Urinary bladder (tissue), 4 donors: ENCODE results near the gene STYX. TPM values are rescaled to one million over a fixed set of nuclear protein-coding genes. Genes with fewer than 3 reads are reported as not detected.
A peak's percentile ranks its signal among the peaks of the same experiment; 100 is the strongest.

Source experiments
- DNase-seq: peaks from one replicate; pipeline ENCODE4 v3.0.0-alpha.2; 2015; ENCODE audit errors: extremely low spot score
- H3K27ac ChIP-seq: one replicate; pipeline ENCODE4 v1.5.1; 2013; ENCODE audit warnings: low read depth, mild to moderate bottlenecking, moderate library complexity
- H3K36me3 ChIP-seq: one replicate; pipeline ENCODE4 v1.6.1; 2013; ENCODE audit warnings: mild to moderate bottlenecking, moderate library complexity; ENCODE audit not compliant: insufficient read depth
- H3K4me1 ChIP-seq: one replicate; pipeline ENCODE4 v1.6.1; 2013; ENCODE audit warnings: mild to moderate bottlenecking, moderate library complexity; ENCODE audit not compliant: insufficient read depth
- H3K4me3 ChIP-seq: one replicate; pipeline ENCODE4 v1.5.1; 2013; ENCODE audit warnings: low read depth, low read length
- WGBS: extraction: QIAGEN DNeasy Blood & Tissue Kit; methylation state at CpG from one replicate; pipeline ENCODE4 v1.1.7; 2013; 5-methylcytosine and 5-hydroxymethylcytosine counted together
- polyA plus RNA-seq: library from polyadenylated mRNA; stranded (reverse); fragments of 200-250 nt; gene quantifications from one replicate; pipeline ENCODE4 v1.2.3, GENCODE V29; 2013
- total RNA-seq: library from RNA; depleted of rRNA; stranded (reverse); fragments of >200 nt; gene quantifications from one replicate; pipeline ENCODE4 v1.2.3, GENCODE V29; 2014
- donor health status: healthy with polysubstance abuse.
- donor health status: healthy.

STYX gene, protein sequence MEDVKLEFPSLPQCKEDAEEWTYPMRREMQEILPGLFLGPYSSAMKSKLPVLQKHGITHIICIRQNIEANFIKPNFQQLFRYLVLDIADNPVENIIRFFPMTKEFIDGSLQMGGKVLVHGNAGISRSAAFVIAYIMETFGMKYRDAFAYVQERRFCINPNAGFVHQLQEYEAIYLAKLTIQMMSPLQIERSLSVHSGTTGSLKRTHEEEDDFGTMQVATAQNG
- 32.3 TPM for total RNA-seq
- 9.1 TPM for polyA plus RNA-seq

DNA sequence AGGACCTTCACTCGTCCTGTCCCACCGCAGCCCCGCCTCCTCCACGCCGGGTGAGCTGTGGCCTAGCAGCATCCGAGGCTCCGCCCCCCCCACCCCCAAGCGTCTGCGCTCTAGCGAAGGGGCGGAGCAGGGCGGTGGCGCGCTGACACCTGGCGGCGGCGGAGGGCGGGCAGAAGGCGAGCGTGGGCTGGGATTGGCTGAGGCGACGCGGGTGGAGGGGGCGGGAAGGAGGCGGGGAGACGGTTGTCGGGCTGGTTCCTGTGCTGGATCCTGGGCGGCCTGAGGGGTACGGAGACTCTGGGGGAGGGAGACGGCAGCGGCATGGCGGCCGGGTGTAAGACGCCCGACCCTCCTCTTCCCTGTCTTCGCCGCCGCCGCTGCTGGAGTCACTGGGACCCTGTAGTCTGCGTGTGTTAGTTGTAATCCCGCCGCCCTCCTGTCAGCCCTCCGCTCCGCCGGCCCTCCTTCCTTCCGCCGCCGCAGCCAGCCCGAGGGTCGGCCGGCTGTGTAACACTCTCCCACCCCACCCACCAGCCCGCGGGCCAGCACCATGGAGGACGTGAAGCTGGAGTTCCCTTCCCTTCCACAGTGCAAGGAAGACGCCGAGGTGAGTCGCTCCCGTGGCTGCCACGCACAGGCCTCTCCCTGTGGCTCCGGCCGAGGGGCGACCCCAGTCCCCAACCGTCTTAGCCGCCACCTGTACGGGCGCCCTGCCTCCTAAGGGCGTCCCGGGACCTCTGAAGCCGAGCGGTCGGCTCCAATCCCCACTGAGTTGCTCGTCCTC lies at the start of gene STYX:
TSS of gene STYX (plus strand) at position 242 of the 784 bp plus-strand sequence. CDS start at position 551, 309 bp downstream.
- under 1% methylated on average over 72 of the region's 72 CpGs for WGBS
- peak; percentile 92 for DNase-seq
- H3K4me1 ChIP-seq, result no peaks in the 10 kb centered on the region
- H3K4me3 ChIP-seq, result peak within 1 kb of the TSS; percentile 81
- H3K36me3 ChIP-seq, result peaks cover 1% of the 10 kb centered on the region
- H3K27ac ChIP-seq, result peak within 1 kb of the TSS; percentile 40

DNA sequence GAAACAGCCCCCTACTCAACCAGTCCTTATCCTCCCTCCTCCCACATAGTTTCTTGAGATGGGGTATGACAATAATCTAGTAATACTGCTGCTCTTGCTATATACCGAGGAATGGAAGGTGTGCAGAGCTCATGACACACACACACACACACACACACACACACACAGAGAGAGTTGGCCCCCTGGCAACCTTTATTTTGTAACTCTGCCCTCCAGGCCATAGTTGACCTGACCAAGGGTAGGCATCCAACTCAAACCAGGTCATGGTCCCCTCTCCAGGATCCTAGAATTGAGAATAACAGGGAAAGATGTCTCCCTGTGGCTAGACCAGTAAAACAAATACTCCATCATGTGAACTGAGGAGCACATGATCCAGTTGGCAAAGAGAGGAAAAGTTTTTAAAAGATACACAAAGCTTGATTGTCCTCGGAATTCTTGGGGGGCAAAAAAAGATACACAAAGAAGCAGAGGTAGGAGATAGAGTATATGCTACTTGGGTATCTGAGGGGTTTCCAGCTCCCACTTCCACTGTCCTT lies 45.9 kb upstream of the STYX start:
- DNase-seq, result no peak
- no peaks in the 10 kb centered on the region for H3K36me3 ChIP-seq
- no peaks in the 10 kb centered on the region for H3K4me1 ChIP-seq
- H3K4me3 ChIP-seq, result no peak overlapping the region
- H3K27ac ChIP-seq, result no peak overlapping the region
- 83% methylated on average over 2 of the region's 2 CpGs for WGBS

DNA sequence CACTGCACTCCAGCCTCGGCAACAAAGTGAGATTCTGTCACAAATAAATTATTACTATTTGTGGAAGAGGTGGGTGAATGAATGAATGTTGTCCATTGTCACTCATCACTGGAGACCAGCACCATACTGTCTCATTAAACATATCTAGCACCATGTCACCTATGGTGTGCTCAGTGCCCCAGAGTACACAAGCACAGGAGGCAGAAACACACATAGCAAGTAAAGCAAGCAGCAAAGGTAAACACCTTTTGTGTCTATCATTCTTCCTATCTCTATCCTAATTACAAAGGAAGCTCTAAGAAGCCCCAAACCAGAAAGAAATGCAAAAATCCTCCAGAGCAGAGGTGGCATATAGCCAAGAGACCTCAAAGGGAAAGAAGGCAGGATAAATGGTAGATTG lies 43.8 kb upstream of the STYX start:
- WGBS, result 85% methylated on average over 1 of the region's 1 CpG
- H3K4me1 ChIP-seq, result no peaks in the 10 kb centered on the region
- no peaks in the 10 kb centered on the region for H3K36me3 ChIP-seq
- no peak for DNase-seq
- no peak overlapping the region for H3K4me3 ChIP-seq
- H3K27ac ChIP-seq, result no peak overlapping the region

DNA sequence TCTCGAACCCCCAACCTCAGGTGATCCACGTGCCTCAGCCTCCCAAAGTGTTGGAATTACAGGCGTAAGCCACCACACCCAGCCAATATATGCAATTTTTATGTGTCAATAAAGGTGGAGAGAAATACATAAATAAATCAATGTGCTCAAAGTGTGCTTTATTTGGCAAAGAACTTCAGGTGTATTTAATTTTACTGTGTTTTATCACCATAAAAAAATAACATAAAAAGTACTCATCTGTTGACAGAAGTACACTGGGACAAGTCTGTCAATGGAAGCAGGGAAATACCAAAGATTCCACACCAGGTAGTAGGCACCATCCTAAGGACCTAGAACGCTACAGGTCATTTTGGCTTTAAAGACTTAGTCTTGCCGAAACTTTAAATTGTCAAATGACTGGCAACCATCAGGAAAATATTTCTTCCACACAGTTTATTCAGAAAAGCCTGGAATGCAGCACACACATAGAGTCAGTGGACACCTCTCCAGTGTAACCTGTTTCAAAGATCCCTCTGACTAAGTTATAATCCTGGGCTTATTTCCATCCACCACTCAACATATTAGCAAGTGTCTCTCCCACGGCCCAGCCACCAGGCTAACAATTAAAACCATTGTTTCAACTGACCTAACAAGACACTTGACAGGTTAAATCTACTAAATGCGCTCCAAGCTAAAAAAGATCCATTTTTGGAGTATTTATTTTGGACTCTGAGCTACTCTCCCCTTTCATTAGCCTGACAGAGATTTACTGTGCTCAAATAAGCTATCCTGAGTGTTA lies 38.8 kb upstream of the STYX start:
- no peak for DNase-seq
- no peak overlapping the region for H3K27ac ChIP-seq
- WGBS, result 90% methylated on average over 7 of the region's 7 CpGs
- H3K4me1 ChIP-seq, result no peaks in the 10 kb centered on the region
- H3K4me3 ChIP-seq, result no peak overlapping the region
- H3K36me3 ChIP-seq, result no peaks in the 10 kb centered on the region

DNA sequence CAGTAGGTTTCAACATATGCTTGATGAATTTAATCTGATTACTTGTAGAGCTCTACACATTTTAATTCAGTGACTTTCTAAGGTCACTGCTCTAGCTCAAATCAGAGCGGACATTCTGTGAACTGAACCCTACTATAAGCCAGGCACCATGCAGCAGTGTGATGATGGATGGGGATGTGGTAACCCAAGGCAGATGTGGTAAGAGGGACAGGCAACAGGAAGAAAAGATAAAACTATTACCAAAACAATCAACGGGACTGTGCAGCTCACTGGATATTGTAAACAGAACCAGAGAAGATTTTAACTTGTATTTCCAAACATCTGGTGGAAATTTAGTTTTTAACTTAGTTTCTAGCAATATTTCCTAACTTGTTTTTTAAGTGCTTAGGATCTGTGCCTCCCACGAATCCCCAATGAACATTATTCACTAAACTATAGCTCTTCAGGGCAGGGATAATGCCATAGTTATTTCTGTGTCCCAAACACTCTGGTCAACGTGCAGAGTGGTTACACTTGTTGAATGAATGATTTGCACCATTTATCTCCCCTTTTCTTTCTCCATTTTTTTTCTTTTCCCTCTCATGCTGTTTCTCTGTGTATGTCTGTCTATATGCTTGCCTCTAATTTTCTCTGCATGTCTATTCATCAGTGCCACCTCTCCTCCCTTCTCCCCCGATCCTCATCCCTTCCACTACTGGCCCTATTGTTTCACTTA lies 37.6 kb upstream of the STYX start:
- no peak for DNase-seq
- H3K27ac ChIP-seq, result no peak overlapping the region
- no peaks in the 10 kb centered on the region for H3K36me3 ChIP-seq
- H3K4me3 ChIP-seq, result no peak overlapping the region
- no peaks in the 10 kb centered on the region for H3K4me1 ChIP-seq
- WGBS, result 65% methylated on average over 5 of the region's 5 CpGs

DNA sequence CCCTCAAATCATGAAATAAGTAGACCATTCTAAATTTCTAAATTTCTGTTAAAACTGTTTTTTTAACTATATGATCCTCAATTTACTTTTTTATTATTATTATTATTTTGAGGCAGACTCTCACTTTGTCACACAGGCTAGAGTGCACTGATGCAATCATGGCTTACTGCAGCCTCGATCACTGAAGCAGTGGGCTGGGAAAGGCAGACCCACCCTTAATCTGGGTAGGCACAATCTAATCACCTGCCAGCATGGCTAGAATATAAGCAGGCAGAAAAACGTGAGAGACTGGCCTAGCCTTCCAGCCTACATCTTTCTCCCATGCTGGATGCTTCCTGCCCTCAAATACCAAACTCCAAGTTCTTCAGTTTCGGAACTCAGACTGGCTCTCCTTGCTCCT lies 36.9 kb upstream of the STYX start:
- DNase-seq, result no peak
- Histone ChIP-seq H3K36me3 (no peaks in the 10 kb centered on the region), H3K27ac (no peak overlapping the region), H3K4me1 (no peaks in the 10 kb centered on the region), H3K4me3 (no peak overlapping the region)
- WGBS, result 74% methylated on average over 3 of the region's 3 CpGs

DNA sequence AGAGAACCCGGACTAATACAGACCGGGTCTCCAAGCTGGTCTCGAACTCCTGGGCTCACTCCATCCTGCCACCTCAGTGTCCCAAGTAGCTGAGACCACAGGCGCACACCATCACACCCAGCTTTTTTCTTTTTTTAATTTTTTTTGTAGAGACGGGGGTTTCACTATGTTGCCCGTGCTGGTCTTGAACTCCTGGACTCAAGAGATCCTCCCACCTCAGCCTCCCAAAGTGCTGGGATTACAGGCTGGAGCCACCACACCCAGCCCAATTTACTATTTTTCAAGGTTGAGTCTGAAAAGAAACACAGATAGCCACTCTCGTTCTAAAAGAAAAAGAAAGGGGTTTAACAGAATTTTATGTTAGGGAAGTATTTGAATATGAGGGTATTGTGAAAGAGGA lies 36.4 kb upstream of the STYX start:
- DNase-seq, result no peak
- H3K36me3 ChIP-seq, result no peaks in the 10 kb centered on the region
- H3K4me3 ChIP-seq, result no peak overlapping the region
- no peak overlapping the region for H3K27ac ChIP-seq
- no peaks in the 10 kb centered on the region for H3K4me1 ChIP-seq
- WGBS, result 97% methylated on average over 7 of the region's 7 CpGs

DNA sequence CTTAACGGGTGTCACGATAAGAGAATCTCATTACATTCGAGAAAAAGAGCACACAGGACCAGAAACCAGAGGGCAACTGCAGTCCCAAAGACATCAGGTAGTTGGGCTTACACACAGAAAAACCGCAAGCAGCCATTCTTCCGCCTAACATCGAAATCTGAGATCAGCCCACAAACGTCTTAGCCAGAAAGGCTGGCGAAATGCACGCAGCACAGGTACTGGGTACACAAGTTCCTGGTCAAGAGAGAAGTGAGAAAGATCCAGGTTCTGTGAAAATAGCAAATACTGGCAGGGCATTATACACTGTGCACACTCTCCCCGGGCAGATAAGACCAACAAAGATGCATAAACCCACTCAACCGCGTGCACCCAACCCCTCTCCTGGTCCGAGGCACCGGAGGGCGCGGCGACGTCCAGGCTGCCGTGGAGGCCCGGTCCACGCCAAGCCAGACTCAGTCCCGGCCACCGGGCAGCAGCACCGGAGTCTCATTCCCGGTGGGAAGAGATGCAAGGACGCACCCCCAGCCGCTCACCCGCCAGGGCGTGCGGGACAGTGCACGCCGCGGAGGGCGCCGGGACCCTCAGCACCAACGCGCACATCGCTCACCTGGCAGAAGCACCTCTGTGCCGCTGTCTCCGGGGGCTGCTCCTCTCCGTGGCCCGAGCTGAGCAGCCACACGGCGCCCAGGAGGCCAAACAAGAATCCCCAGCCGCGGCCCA lies 35.0 kb upstream of the STYX start:
- 1% methylated on average over 46 of the region's 46 CpGs for WGBS

DNA sequence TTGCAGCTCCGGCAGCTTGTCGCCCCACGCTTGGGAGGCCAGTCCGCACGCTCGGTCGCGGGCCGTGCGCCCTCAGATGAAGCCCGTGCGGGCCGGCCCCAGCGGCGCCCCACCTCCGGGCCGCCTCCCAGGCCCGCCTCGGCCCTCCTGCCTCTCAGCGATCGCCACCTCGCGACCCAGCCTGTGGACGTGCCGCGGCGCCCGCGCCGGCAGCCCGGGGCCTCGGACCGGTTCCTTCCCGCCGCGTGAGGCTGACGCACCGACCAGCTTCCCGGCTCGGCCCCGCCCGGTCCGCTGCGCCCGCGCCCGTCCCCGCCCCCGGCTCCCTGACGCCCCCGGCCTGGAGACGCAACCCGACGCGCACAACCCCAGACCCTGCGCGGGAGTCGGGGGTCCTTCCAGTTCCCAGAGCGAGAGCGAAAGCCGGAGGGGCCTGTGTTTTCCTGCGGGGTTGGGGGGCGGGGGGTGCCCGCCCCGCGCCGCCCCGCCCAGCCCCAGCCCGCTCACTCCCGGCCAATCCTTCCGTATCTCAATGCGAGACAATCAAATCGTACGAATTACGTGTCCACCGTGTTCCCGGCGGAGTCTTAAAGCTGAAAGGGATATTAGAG lies 34.4 kb upstream of the STYX start, which contains the start of gene ERO1A:
TSS of gene ERO1A (minus strand) at position 78 of the 611 bp plus-strand sequence. CDS start at position 1, 77 bp downstream.
- WGBS, result under 1% methylated on average over 78 of the region's 78 CpGs
- peak within 1 kb of the TSS; percentile 95 for H3K4me3 ChIP-seq
- DNase-seq, result peak; percentile 76
- no peaks in the 10 kb centered on the region for H3K4me1 ChIP-seq
- H3K36me3 ChIP-seq, result no peaks in the 10 kb centered on the region
- peak within 1 kb of the TSS; percentile 99 for H3K27ac ChIP-seq

More for the DNA sequence above, 35.0 kb upstream of the STYX start:
- peak overlapping the region; percentile 99 for H3K27ac ChIP-seq
- H3K4me1 ChIP-seq, result no peaks in the 10 kb centered on the region
- DNase-seq, result no peak
- H3K4me3 ChIP-seq, result peak overlapping the region; percentile 95
- H3K36me3 ChIP-seq, result no peaks in the 10 kb centered on the region

DNA sequence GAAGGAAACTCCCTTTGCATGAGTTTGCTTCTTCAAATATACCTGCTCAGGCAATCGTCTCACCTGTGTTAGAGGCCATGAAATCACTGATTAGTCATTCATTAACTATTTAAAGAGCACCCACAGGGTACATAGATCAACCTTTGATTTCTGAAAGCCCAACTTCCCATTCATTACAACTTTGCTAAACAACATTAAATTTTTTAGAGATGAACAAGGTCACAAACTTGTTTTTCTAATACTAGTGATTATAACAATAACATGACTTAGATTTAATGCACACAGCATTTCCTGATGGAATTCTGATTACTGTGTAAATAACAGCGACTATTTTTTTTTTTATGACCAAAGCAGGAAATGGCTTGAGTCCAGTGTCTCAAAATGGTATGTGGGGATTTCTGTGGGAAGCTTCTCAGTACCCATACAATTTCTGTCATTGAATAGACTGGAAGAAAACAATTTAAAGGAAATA lies 29.2 kb upstream of the STYX start:
- Histone ChIP-seq H3K36me3 (no peaks in the 10 kb centered on the region), H3K4me1 (no peaks in the 10 kb centered on the region), H3K27ac (peak overlapping the region; percentile 10), H3K4me3 (no peak overlapping the region)
- DNase-seq, result no peak
- 29% methylated on average over 2 of the region's 2 CpGs for WGBS

DNA sequence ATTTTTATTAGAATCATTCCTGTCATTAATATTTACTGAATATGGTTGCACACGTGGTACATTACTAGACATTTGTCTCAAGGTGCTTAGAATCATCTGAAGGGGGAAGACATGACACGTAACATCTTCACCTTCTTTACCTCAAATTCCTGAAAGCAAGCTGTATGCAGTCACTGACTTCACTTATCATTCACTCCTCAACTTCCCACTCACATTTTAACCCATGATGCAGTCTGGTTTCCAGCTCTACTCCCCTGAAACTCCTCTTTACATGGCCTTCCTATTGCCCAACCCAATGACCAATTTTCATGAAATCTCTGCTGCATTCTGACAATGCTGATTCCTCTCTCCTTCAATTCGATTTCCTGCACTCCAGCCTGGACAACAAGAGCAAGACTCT lies 28.7 kb upstream of the STYX start:
- Histone ChIP-seq H3K36me3 (no peaks in the 10 kb centered on the region), H3K4me1 (no peaks in the 10 kb centered on the region), H3K4me3 (no peak overlapping the region), H3K27ac (no peak overlapping the region)
- WGBS, result 68% methylated on average over 3 of the region's 3 CpGs
- DNase-seq, result no peak

DNA sequence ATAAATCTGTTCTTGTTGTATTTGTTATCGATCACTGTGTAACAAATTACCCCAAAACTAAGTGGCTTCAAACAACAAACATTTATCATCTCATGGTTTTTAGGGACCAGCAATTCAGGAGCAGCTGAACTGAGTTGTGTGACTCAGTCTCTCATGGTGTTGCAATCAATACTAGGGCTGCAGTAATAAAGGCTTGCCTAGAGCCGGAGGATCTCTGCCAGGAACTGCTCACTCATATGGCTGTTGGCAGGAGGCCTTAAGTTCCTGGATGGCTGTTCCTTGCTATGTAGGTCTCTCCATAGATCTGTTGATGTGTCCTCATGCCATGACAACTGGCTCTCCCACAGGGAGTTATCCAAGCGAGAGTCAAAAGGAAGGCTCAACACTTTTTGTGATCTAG lies 26.7 kb upstream of the STYX start:
- no peaks in the 10 kb centered on the region for H3K36me3 ChIP-seq
- WGBS, result 66% methylated on average over 3 of the region's 3 CpGs
- H3K4me3 ChIP-seq, result no peak overlapping the region
- H3K27ac ChIP-seq, result no peak overlapping the region
- H3K4me1 ChIP-seq, result no peaks in the 10 kb centered on the region
- no peak for DNase-seq
